Stimulated activated CD4-positive, alpha-beta T cell treated with anti-CD3 and anti-CD28 coated beads, Interleukin-15, amount 100 ng/mL, for 1 hour (primary cell): ENCODE results near the gene ZNF382.

ENCODE experiments used
- DNase-seq, 2 donors: peaks; one replicate each; pipeline ENCODE4 v3.0.0-alpha.2; 2020; ENCODE audit warnings: low read depth in 1 of 2, low spot score in 1 of 2

The ZNF382 gene

DNA sequence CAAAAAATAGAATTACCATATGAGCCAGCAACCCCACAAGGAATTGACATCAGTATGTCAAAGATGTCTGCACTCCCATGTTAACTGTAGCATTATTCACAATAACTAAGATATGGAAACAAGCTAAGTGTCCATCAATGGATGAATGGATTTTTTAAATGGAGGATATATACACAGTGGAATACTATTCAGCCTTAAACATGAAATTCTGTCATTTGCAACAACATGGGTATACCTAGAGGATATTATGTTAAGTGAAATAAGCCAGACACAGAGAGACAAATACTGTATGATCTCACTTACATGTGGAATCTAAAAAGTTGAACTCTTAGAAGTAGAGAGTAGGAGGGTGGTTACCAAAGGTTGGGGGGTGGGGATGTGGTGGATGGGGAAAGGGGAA is 74.3 kb downstream of the ZNF382 start:
- no peak for DNase-seq
